PC-9 (cell line): ENCODE results near the gene INKA1. TPM values are rescaled to one million over a fixed set of nuclear protein-coding genes. Genes with fewer than 3 reads are reported as not detected.

Source experiments
- BruUV-seq: library from RNA; stranded (reverse); fragments of 400-500 nt; replicated peaks from 2 replicates; lab custom pipeline; 2021; lab: Mats Ljungman, UMichigan
- CTCF ChIA-PET: fragments of 300-600 bp; sonication (Branson Sonifier 250); formaldehyde crosslinking; loops from one replicate; lab custom pipeline; 2022; ENCODE audit warnings: antibody characterized with exemption; lab: Charles Lee
- POLR2A ChIA-PET: fragments of 300-600 bp; sonication (Branson Sonifier 250); formaldehyde crosslinking; loops from one replicate; lab custom pipeline; 2022; ENCODE audit warnings: antibody characterized with exemption; ENCODE audit not compliant: unreplicated experiment; lab: Charles Lee
- DNase-seq, 2 experiments: peaks; one replicate each; pipeline versions ENCODE4 v3.0.0 to v3.0.0-alpha.2; 2015 to 2022; ENCODE audit warnings: mixed read lengths in 1 of 2
- H2AFZ ChIP-seq: fragments of 200-600 bp; sonication (generic); 2 replicates; pipeline ENCODE4 v1.8.1; 2017; ENCODE audit warnings: antibody characterized with exemption
- H3F3A ChIP-seq: fragments of 200-600 bp; sonication (generic); 2 replicates; pipeline ENCODE4 v1.8.1; 2017; ENCODE audit warnings: antibody characterized with exemption, mild to moderate bottlenecking, low read depth; ENCODE audit not compliant: insufficient read depth
- H3K27ac ChIP-seq: fragments of 200-600 bp; sonication (generic); 2 replicates; pipeline ENCODE4 v1.6.1; 2016; ENCODE audit warnings: mixed run types
- H3K27me3 ChIP-seq: fragments of 200-600 bp; sonication (generic); 2 replicates; pipeline ENCODE4 v1.6.1; 2016; ENCODE audit warnings: low read depth, mixed run types; ENCODE audit not compliant: insufficient read depth
- H3K36me3 ChIP-seq: fragments of 200-600 bp; sonication (generic); 2 replicates; pipeline ENCODE4 v1.6.1; 2016; ENCODE audit warnings: low read depth, mixed run types
- H3K4me1 ChIP-seq: fragments of 200-600 bp; sonication (generic); replicated peaks from 2 replicates; pipeline ENCODE4 v1.6.1; 2016; ENCODE audit warnings: mixed run types; ENCODE audit not compliant: insufficient read depth
- H3K4me2 ChIP-seq: fragments of 200-600 bp; sonication (generic); 2 replicates; pipeline ENCODE4 v1.6.1; 2017; ENCODE audit warnings: mixed run types
- H3K4me3 ChIP-seq: fragments of 200-600 bp; sonication (generic); 2 replicates; pipeline ENCODE4 v1.6.1; 2016; ENCODE audit warnings: mixed run types
- H3K79me2 ChIP-seq: fragments of 200-600 bp; sonication (generic); 2 replicates; pipeline ENCODE4 v1.6.1; 2017; ENCODE audit warnings: low read depth, mixed run types
- H3K9me2 ChIP-seq: fragments of 200-600 bp; sonication (generic); 2 replicates; pipeline ENCODE4 v1.8.1; 2017; ENCODE audit warnings: mild to moderate bottlenecking; ENCODE audit not compliant: insufficient read depth
- H3K9me3 ChIP-seq: fragments of 200-600 bp; sonication (generic); 2 replicates; pipeline ENCODE4 v1.8.1; 2016; ENCODE audit warnings: low read depth; ENCODE audit not compliant: insufficient read depth
- H4K20me1 ChIP-seq: fragments of 200-600 bp; sonication (generic); 2 replicates; pipeline ENCODE4 v1.8.1; 2017; ENCODE audit not compliant: insufficient read depth
- CTCF ChIP-seq: fragments of 200-600 bp; sonication (generic); conservative IDR thresholded peaks from 2 replicates; pipeline ENCODE4 v1.6.1; 2017; ENCODE audit warnings: mixed run types, antibody characterized with exemption, mild to moderate bottlenecking, moderate library complexity
- EZH2 ChIP-seq: fragments of 200-600 bp; sonication (generic); IDR thresholded peaks from 2 replicates; pipeline ENCODE4 v1.8.0; 2017; ENCODE audit warnings: antibody characterized with exemption, low read depth
- intact Hi-C: fragments of 100-400 bp; cut with micrococcal nuclease; formaldehyde crosslinking; loops from one replicate; pipeline ENCODE4 v1.10.0; 2022; ENCODE audit not compliant: unreplicated experiment
- total RNA-seq: library from RNA; stranded (reverse); gene quantifications from 2 replicates; pipeline ENCODE4 v1.2.3, GENCODE V29; 2021

INKA1 gene
- total RNA-seq, 1 experiment from 2014 or later: not detected

GRCh38 chr3:49786357-49787181 lies 16.5 kb upstream of the INKA1 start, which contains the start of gene IP6K1:
Gene IP6K1, minus strand, starts transcription at chr3:49786542. Its CDS starts 38,502 bp downstream, at chr3:49748040.
- Histone ChIP-seq H4K20me1 (no peaks in the 10 kb centered on the region), H3K9me2 (no peaks in the 10 kb centered on the region), H3K9me3 (no peaks in the 10 kb centered on the region), H2AFZ (peak within 1 kb of the TSS; percentile 98), H3K27me3 (no peaks in the 10 kb centered on the region), H3K4me3 (peak within 1 kb of the TSS; percentile 98), H3K4me2 (peak within 1 kb of the TSS; percentile 100), H3K4me1 (peaks cover 13% of the 10 kb centered on the region; the same call in 1 of the 2 replicates), H3K36me3 (no peaks in the 10 kb centered on the region), H3F3A (no peaks in the 10 kb centered on the region; the same call in 1 of the 2 replicates), H3K79me2 (peaks cover 30% of the 10 kb centered on the region), H3K27ac (peak within 1 kb of the TSS; percentile 63)
- ChIA-PET POLR2A (interaction anchor here (0.5 to 0.7 kb wide), 4 partner anchors 15 to 197 kb away, joined by 3 to 5 read pairs (median 4); no protein-coding TSS in a partner anchor), CTCF (no interaction called here)
- no peak for TF ChIP-seq CTCF
- no peak for TF ChIP-seq EZH2
- intact Hi-C loops: loop anchor here (1.0 to 5.0 kb wide), 2 partner anchors 62 to 116 kb away; partner anchors contain the start of gene MST1R
- DNase-seq: peak; percentile 99
- no TSS peak for BruUV-seq

- TF ChIP-seq CTCF: no peak
- no peak for TF ChIP-seq EZH2
- H3K36me3 ChIP-seq: no peaks in the 10 kb centered on the region
- ChIA-PET POLR2A (interaction anchor here (0.5 to 0.7 kb wide), 2 partner anchors 16 to 197 kb away, joined by 3 read pairs; partner anchors contain the start of gene INKA1), CTCF (no interaction called here)
- peak overlapping the region; percentile 98; the same call in 1 of the 2 replicates for H3K4me3 ChIP-seq
- BruUV-seq: TSS peak; percentile 97
- no peak overlapping the region for H3K27ac ChIP-seq
- peak overlapping the region; percentile 98 for H2AFZ ChIP-seq
- H3K4me1 ChIP-seq: peaks cover 13% of the 10 kb centered on the region; the same call in 1 of the 2 replicates
- intact Hi-C loops: loop anchor here (5.0 kb wide), 1 partner anchor 115 kb away; the partner anchor contains the start of gene MST1R
- H3K9me3 ChIP-seq: no peaks in the 10 kb centered on the region
- H3K4me2 ChIP-seq: peak overlapping the region; percentile 100
- no peaks in the 10 kb centered on the region; the same call in 1 of the 2 replicates for H3F3A ChIP-seq
- no peaks in the 10 kb centered on the region for H3K9me2 ChIP-seq
- no peaks in the 10 kb centered on the region for H3K27me3 ChIP-seq
- no peaks in the 10 kb centered on the region for H4K20me1 ChIP-seq
- no peak for DNase-seq
- H3K79me2 ChIP-seq: peaks cover 30% of the 10 kb centered on the region
Observed at GRCh38 chr3:49787182-49787464, 15.9 kb upstream of the INKA1 start.

- no TSS peak for BruUV-seq
- no peak for TF ChIP-seq EZH2
- no peak for TF ChIP-seq CTCF
- peaks cover 13% of the 10 kb centered on the region; the same call in 1 of the 2 replicates for H3K4me1 ChIP-seq
- H3K9me3 ChIP-seq: no peaks in the 10 kb centered on the region
- ChIA-PET POLR2A (interaction anchor here (0.5 to 0.7 kb wide), 2 partner anchors 16 to 196 kb away, joined by 3 read pairs; partner anchors contain the start of gene INKA1), CTCF (no interaction called here)
- no peak overlapping the region for H2AFZ ChIP-seq
- no peaks in the 10 kb centered on the region for H3F3A ChIP-seq
- H3K4me2 ChIP-seq: no peak overlapping the region
- H4K20me1 ChIP-seq: no peaks in the 10 kb centered on the region
- H3K4me3 ChIP-seq: no peak overlapping the region
- H3K79me2 ChIP-seq: peaks cover 30% of the 10 kb centered on the region
- no peaks in the 10 kb centered on the region for H3K36me3 ChIP-seq
- no peaks in the 10 kb centered on the region for H3K9me2 ChIP-seq
- H3K27ac ChIP-seq: no peak overlapping the region
- H3K27me3 ChIP-seq: no peaks in the 10 kb centered on the region
- intact Hi-C loops: loop anchor here (5.0 kb wide), 1 partner anchor 115 kb away; the partner anchor contains the start of gene MST1R
- DNase-seq: no peak
Observed at GRCh38 chr3:49787536-49787935, 15.5 kb upstream of the INKA1 start.
